HCT116 (cell line): ENCODE data around the gene RPL7L1. TPM values are rescaled to one million over a fixed set of nuclear protein-coding genes. Genes with fewer than 3 reads are reported as not detected.

Source experiments
- ATAC-seq: fragments of 200-7000 bp; cut with Tn5 transposase; 2 replicates; pipeline ENCODE4 v1.9.1; 2020; ENCODE audit warnings: mild to moderate bottlenecking, moderate library complexity
- BruUV-seq: library from RNA; stranded (reverse); fragments of 400-500 nt; replicated peaks from 2 replicates; lab custom pipeline; 2021; lab: Mats Ljungman, UMichigan
- CTCF ChIA-PET: fragments of 300-600 bp; sonication (Branson Sonifier 250); formaldehyde crosslinking; loops from one replicate; lab custom pipeline; 2021; ENCODE audit warnings: antibody characterized with exemption; lab: Charles Lee
- POLR2A ChIA-PET: fragments of 300-600, 350-600 bp; sonication (Branson Sonifier 250); formaldehyde crosslinking; loops from one replicate; lab custom pipeline; 2021; ENCODE audit warnings: antibody characterized with exemption; lab: Charles Lee
- RAD21 ChIA-PET, 2 experiments: fragments of 300-600 bp; sonication (Branson Sonifier 250); formaldehyde crosslinking; loops; one replicate each; lab custom pipeline; 2023; ENCODE audit warnings: low total read pairs in 2 of 2; ENCODE audit not compliant: uncharacterized antibody in 2 of 2, unreplicated experiment in 2 of 2, low non-redundant PET in 1 of 2; lab: Charles Lee
- DNase-seq: peaks from one replicate; pipeline ENCODE4 v3.0.0-alpha.2; 2010; ENCODE audit warnings: low read depth, low spot score
- H2AFZ ChIP-seq: fragments of 200-600 bp; shearing (Covaris generic), sonication (generic); 2 replicates; pipeline ENCODE4 v1.6.1; 2017; ENCODE audit warnings: low read depth, mixed run types, mixed read lengths, antibody characterized with exemption, low read length; ENCODE audit not compliant: poor library complexity, severe bottlenecking
- H3K27ac ChIP-seq: 2 replicates; pipeline ENCODE4 v1.5.1; 2012; ENCODE audit warnings: low read depth, low read length
- H3K27me3 ChIP-seq: fragments of 200-600 bp; sonication (generic); 2 replicates; pipeline ENCODE4 v1.6.1; 2016; ENCODE audit warnings: mixed run types, low read length, mixed read lengths; ENCODE audit not compliant: insufficient read depth
- H3K36me3 ChIP-seq, 2 experiments: fragments of 200-500 bp in 1 of 2; fragments of 200-600 bp in 1 of 2; sonication (Bioruptor generic) in 1 of 2; sonication (generic) in 1 of 2; 2 replicates each; pipeline versions ENCODE4 v1.5.1 to v1.6.1; 2014 to 2016; ENCODE audit warnings: low read length in 2 of 2, inconsistent platforms in 1 of 2, mixed read lengths in 1 of 2, mixed run types in 1 of 2; ENCODE audit not compliant: insufficient read depth in 2 of 2, control insufficient read depth in 1 of 2
- H3K4me1 ChIP-seq, 2 experiments: fragments of 200-600 bp in 1 of 2; sonication (generic) in 1 of 2; 2 replicates each; pipeline versions ENCODE4 v1.5.1 to v1.6.1; 2012 to 2017; ENCODE audit warnings: low read length in 2 of 2, inconsistent platforms in 1 of 2, mild to moderate bottlenecking in 1 of 2, mixed read lengths in 1 of 2, mixed run types in 1 of 2, moderate library complexity in 1 of 2; ENCODE audit not compliant: insufficient read depth in 2 of 2, control insufficient read depth in 1 of 2
- H3K4me2 ChIP-seq: fragments of 200-600 bp; sonication (generic); 2 replicates; pipeline ENCODE4 v1.6.1; 2017; ENCODE audit warnings: mixed run types, low read length, mixed read lengths
- H3K4me3 ChIP-seq, 2 experiments: fragments of 200-600 bp in 1 of 2; sonication (generic) in 1 of 2; replicated peaks in 1 of 2; 2 replicates each; pipeline ENCODE4 v1.5.1; 2011 to 2016; ENCODE audit warnings: low read length in 2 of 2, control low read depth in 1 of 2, low read depth in 1 of 2, mild to moderate bottlenecking in 1 of 2, mixed read lengths in 1 of 2, mixed run types in 1 of 2
- H3K79me2 ChIP-seq: fragments of 200-600 bp; sonication (generic); 2 replicates; pipeline ENCODE4 v1.6.1; 2017; ENCODE audit warnings: mild to moderate bottlenecking, mixed run types, low read length, moderate library complexity, mixed read lengths; ENCODE audit not compliant: insufficient read depth
- H3K9ac ChIP-seq: fragments of 200-600 bp; sonication (generic); 2 replicates; pipeline ENCODE4 v1.6.1; 2016; ENCODE audit warnings: low read length, mixed read lengths
- H3K9me2 ChIP-seq: fragments of 200-600 bp; sonication (generic), shearing (Covaris generic); 2 replicates; pipeline ENCODE4 v1.6.1; 2017; ENCODE audit warnings: mixed run types, mild to moderate bottlenecking, moderate library complexity; ENCODE audit not compliant: insufficient read depth
- H3K9me3 ChIP-seq, 2 experiments: fragments of 200-500 bp in 1 of 2; fragments of 200-600 bp in 1 of 2; sonication (Bioruptor generic) in 1 of 2; sonication (generic) in 1 of 2; 2 replicates each; pipeline ENCODE4 v1.6.1; 2014 to 2017; ENCODE audit warnings: low read length in 2 of 2, mixed read lengths in 2 of 2, inconsistent platforms in 1 of 2, low read depth in 1 of 2, mild to moderate bottlenecking in 1 of 2, mixed run types in 1 of 2, moderate library complexity in 1 of 2; ENCODE audit not compliant: control insufficient read depth in 1 of 2, insufficient read depth in 1 of 2
- H4K20me1 ChIP-seq: fragments of 200-600 bp; sonication (generic), shearing (Covaris generic); 2 replicates; pipeline ENCODE4 v1.6.1; 2017; ENCODE audit warnings: mixed run types, mild to moderate bottlenecking, moderate library complexity; ENCODE audit not compliant: insufficient read depth
- ATF3 ChIP-seq: IDR thresholded peaks from 2 replicates; pipeline ENCODE4 v1.6.1; 2012
- CBX3 ChIP-seq: IDR thresholded peaks from 2 replicates; pipeline ENCODE4 v1.6.1; 2012; ENCODE audit warnings: low read depth
- CTCF ChIP-seq, 3 experiments: fragments of 200-600 bp in 1 of 3; sonication (generic) in 1 of 3; IDR thresholded peaks in 2 of 3; conservative IDR thresholded peaks in 1 of 3; 2 replicates each; pipeline ENCODE4 v1.5.1; 2012 to 2017; ENCODE audit warnings: low read depth in 2 of 3, low read length in 2 of 3, antibody characterized with exemption in 1 of 3, borderline replicate concordance in 1 of 3, control low read depth in 1 of 3, mild to moderate bottlenecking in 1 of 3, mixed read lengths in 1 of 3, mixed run types in 1 of 3, moderate library complexity in 1 of 3; ENCODE audit not compliant: insufficient read depth in 1 of 3
- ELF1 ChIP-seq: IDR thresholded peaks from 2 replicates; pipeline ENCODE4 v1.6.1; 2012; ENCODE audit warnings: low read depth, borderline replicate concordance
- EZH2phosphoT487 ChIP-seq: fragments of 200-600 bp; IDR thresholded peaks from 2 replicates; pipeline ENCODE4 v1.6.1; 2018; ENCODE audit warnings: antibody characterized with exemption, borderline replicate concordance
- FOSL1 ChIP-seq: IDR thresholded peaks from 2 replicates; pipeline ENCODE4 v1.6.1; 2012; ENCODE audit warnings: low read depth
- JUND ChIP-seq: IDR thresholded peaks from 2 replicates; pipeline ENCODE4 v1.6.1; 2012
- MAX ChIP-seq: IDR thresholded peaks from 2 replicates; pipeline ENCODE4 v1.6.1; 2012
- POLR2AphosphoS5 ChIP-seq: IDR thresholded peaks from 2 replicates; pipeline ENCODE4 v1.6.1; 2011; ENCODE audit warnings: mild to moderate bottlenecking, low read depth, low read length, moderate library complexity
- SIN3A ChIP-seq: IDR thresholded peaks from 2 replicates; pipeline ENCODE4 v1.6.1; 2012; ENCODE audit warnings: low read depth
- SRF ChIP-seq: IDR thresholded peaks from 2 replicates; pipeline ENCODE4 v1.6.1; 2012; ENCODE audit warnings: low read depth
- YY1 ChIP-seq: IDR thresholded peaks from 2 replicates; pipeline ENCODE4 v1.6.1; 2011; ENCODE audit warnings: low read length, low read depth, moderate library complexity, mild to moderate bottlenecking; ENCODE audit not compliant: insufficient replicate concordance; ENCODE audit errors: extremely low read depth
- ZBTB33 ChIP-seq: IDR thresholded peaks from 2 replicates; pipeline ENCODE4 v1.6.1; 2011; ENCODE audit warnings: mild to moderate bottlenecking, low read length, moderate library complexity; ENCODE audit not compliant: insufficient replicate concordance; ENCODE audit errors: extremely low read depth
- intact Hi-C: fragments of 100-400 bp; cut with micrococcal nuclease; formaldehyde crosslinking; loops from 2 replicates; pipeline ENCODE4 v1.10.0; 2022
- total RNA-seq: library from RNA; stranded (reverse); gene quantifications from one replicate; pipeline ENCODE4 v1.2.1, GENCODE V29; 2021; ENCODE audit not compliant: unreplicated experiment

The RPL7L1 gene
- total RNA-seq, 1 experiment from 2014 or later, result 125 TPM

GRCh38 chr6:42911171-42912021, 32.0 kb downstream of the RPL7L1 start:
- Histone ChIP-seq H3K9ac (no peak overlapping the region), H2AFZ (no peak overlapping the region), H3K4me1 (no peaks in the 10 kb centered on the region; a peak in 1 of 4 replicates), H3K27me3 (no peaks in the 10 kb centered on the region), H3K27ac (no peak overlapping the region), H3K9me2 (no peaks in the 10 kb centered on the region), H3K4me3 (no peak overlapping the region), H3K79me2 (no peaks in the 10 kb centered on the region), H4K20me1 (no peaks in the 10 kb centered on the region), H3K4me2 (no peak overlapping the region), H3K9me3 (no peaks in the 10 kb centered on the region), H3K36me3 (no peaks in the 10 kb centered on the region)
- POLR2A ChIA-PET, result no interaction called here
- TF ChIP-seq JUND (no peak), CTCF (IDR thresholded peaks at IDR 0.05 in 2 of 3, conservative IDR thresholded peaks at IDR 0.05 in 1 of 3; ENCODE audit: borderline replicate concordance in 1 of 3, insufficient read depth in 1 of 3, low read depth in 2 of 3, low read length in 2 of 3) (peak in 1 of 3 experiments; percentile 19; a peak in 1 of 6 replicates), SIN3A (no peak), ATF3 (no peak)
- intact Hi-C loops, result no loop called here
- RAD21 ChIA-PET, result no interaction called here
- BruUV-seq, result no TSS peak
- ATAC-seq (no peak), DNase-seq (no peak)
- CTCF ChIA-PET, result no interaction called here

- intact Hi-C loops, result no loop called here
- Histone ChIP-seq H2AFZ (no peak overlapping the region), H3K36me3 (no peaks in the 10 kb centered on the region), H3K27ac (no peak overlapping the region), H3K4me1 (no peaks in the 10 kb centered on the region; a peak in 1 of 4 replicates), H3K79me2 (no peaks in the 10 kb centered on the region), H3K9me2 (no peaks in the 10 kb centered on the region), H3K9me3 (no peaks in the 10 kb centered on the region), H3K27me3 (no peaks in the 10 kb centered on the region), H3K4me3 (no peak overlapping the region), H3K9ac (no peak overlapping the region), H4K20me1 (no peaks in the 10 kb centered on the region), H3K4me2 (no peak overlapping the region)
- ChIA-PET RAD21 (no interaction called here), POLR2A (interaction anchor here (0.6 kb wide), 1 partner anchor 1065 kb away, joined by 3 read pairs; no protein-coding TSS in a partner anchor), CTCF (no interaction called here)
- no TSS peak for BruUV-seq
- ATAC-seq (no peak), DNase-seq (no peak)
- TF ChIP-seq MAX (no peak), ELF1 (no peak), SIN3A (no peak), ATF3 (no peak), SRF (no peak), YY1 (no peak), POLR2AphosphoS5 (no peak), CBX3 (no peak), ZBTB33 (no peak), FOSL1 (no peak), EZH2phosphoT487 (no peak), JUND (no peak)
These were observed 35.1 kb downstream of the RPL7L1 start for GRCh38 chr6:42914546-42914945.
